CD8-positive, alpha-beta memory T cell (primary cell): ENCODE measurements around the gene MX2. TPM values are rescaled to one million over a fixed set of nuclear protein-coding genes. Genes with fewer than 3 reads are reported as not detected.

Experiments used
- CTCF ChIA-PET: fragments of 350-600 bp; sonication (Branson Sonifier 250); formaldehyde crosslinking; loops from one replicate; lab custom pipeline; 2021; ENCODE audit warnings: antibody characterized with exemption; lab: Charles Lee
- POLR2A ChIA-PET: fragments of 350-600 bp; sonication (Branson Sonifier 250); formaldehyde crosslinking; loops from one replicate; lab custom pipeline; 2021; ENCODE audit warnings: antibody characterized with exemption; lab: Charles Lee
- DNase-seq, 5 donors: peaks; one replicate each; pipeline versions ENCODE4 v3.0.0 to v3.0.0-alpha.2; 2020 to 2022; ENCODE audit warnings: mixed read lengths in 1 of 5
- H3K27ac ChIP-seq: one replicate; pipeline ENCODE4 v1.7.0; 2013; ENCODE audit warnings: low read depth, mild to moderate bottlenecking, low read length, moderate library complexity
- H3K27me3 ChIP-seq: 2 replicates; pipeline ENCODE4 v1.7.0; 2013; ENCODE audit warnings: low read length, mild to moderate bottlenecking; ENCODE audit not compliant: insufficient read depth, poor library complexity, severe bottlenecking
- H3K36me3 ChIP-seq: 2 replicates; pipeline ENCODE4 v1.7.0; 2013; ENCODE audit warnings: mild to moderate bottlenecking, low read length, moderate library complexity; ENCODE audit not compliant: insufficient read depth
- H3K4me1 ChIP-seq: 2 replicates; pipeline ENCODE4 v1.7.0; 2013; ENCODE audit warnings: mild to moderate bottlenecking, low read length, moderate library complexity; ENCODE audit not compliant: insufficient read depth
- H3K4me3 ChIP-seq: 2 replicates; pipeline ENCODE4 v1.7.0; 2013; ENCODE audit warnings: mild to moderate bottlenecking, low read length
- H3K9me3 ChIP-seq: 2 replicates; pipeline ENCODE4 v1.7.0; 2013; ENCODE audit warnings: mild to moderate bottlenecking, low read length
- H3K27ac Mint-ChIP-seq, 8 donors: one replicate each; pipeline ENCODE4 v1.8.0; 2020 to 2021; ENCODE audit warnings: mixed read lengths in 8 of 8, mild to moderate bottlenecking in 6 of 8, inconsistent platforms in 3 of 8, moderate library complexity in 3 of 8
- H3K27me3 Mint-ChIP-seq, 2 donors: one replicate each; pipeline ENCODE4 v1.8.0; 2020 to 2021; ENCODE audit warnings: mixed read lengths in 2 of 2, mild to moderate bottlenecking in 1 of 2, moderate library complexity in 1 of 2
- H3K36me3 Mint-ChIP-seq, 3 donors: one replicate each; pipeline ENCODE4 v1.8.0; 2020 to 2021; ENCODE audit warnings: mixed read lengths in 3 of 3, inconsistent platforms in 1 of 3, mild to moderate bottlenecking in 1 of 3
- H3K4me1 Mint-ChIP-seq, 3 donors: one replicate each; pipeline ENCODE4 v1.8.0; 2020 to 2021; ENCODE audit warnings: mixed read lengths in 3 of 3, inconsistent platforms in 1 of 3, mild to moderate bottlenecking in 1 of 3
- H3K4me3 Mint-ChIP-seq, 7 donors: one replicate each; pipeline ENCODE4 v1.8.0; 2020 to 2021; ENCODE audit warnings: mixed read lengths in 7 of 7, mild to moderate bottlenecking in 6 of 7, moderate library complexity in 4 of 7, inconsistent platforms in 2 of 7
- H3K9me3 Mint-ChIP-seq, 5 donors: one replicate each; pipeline ENCODE4 v1.8.0; 2020 to 2022; ENCODE audit warnings: mixed read lengths in 5 of 5, mild to moderate bottlenecking in 3 of 5, moderate library complexity in 2 of 5, inconsistent platforms in 1 of 5
- polyA plus RNA-seq: library from polyadenylated mRNA; unstranded; fragments of 300-500 nt; fragmentation: Illumina TruSeq; gene quantifications from one replicate; pipeline ENCODE4 v1.2.3, GENCODE V29; 2021
- total RNA-seq, 2 experiments: library from RNA; stranded (reverse); gene quantifications; one replicate each; pipeline ENCODE4 v1.2.3, GENCODE V29; 2021

Gene MX2
- total and polyA plus RNA-seq, 3 experiments from 2014 or later = 13.2 to 37.2 (median 17.1) TPM

DNA sequence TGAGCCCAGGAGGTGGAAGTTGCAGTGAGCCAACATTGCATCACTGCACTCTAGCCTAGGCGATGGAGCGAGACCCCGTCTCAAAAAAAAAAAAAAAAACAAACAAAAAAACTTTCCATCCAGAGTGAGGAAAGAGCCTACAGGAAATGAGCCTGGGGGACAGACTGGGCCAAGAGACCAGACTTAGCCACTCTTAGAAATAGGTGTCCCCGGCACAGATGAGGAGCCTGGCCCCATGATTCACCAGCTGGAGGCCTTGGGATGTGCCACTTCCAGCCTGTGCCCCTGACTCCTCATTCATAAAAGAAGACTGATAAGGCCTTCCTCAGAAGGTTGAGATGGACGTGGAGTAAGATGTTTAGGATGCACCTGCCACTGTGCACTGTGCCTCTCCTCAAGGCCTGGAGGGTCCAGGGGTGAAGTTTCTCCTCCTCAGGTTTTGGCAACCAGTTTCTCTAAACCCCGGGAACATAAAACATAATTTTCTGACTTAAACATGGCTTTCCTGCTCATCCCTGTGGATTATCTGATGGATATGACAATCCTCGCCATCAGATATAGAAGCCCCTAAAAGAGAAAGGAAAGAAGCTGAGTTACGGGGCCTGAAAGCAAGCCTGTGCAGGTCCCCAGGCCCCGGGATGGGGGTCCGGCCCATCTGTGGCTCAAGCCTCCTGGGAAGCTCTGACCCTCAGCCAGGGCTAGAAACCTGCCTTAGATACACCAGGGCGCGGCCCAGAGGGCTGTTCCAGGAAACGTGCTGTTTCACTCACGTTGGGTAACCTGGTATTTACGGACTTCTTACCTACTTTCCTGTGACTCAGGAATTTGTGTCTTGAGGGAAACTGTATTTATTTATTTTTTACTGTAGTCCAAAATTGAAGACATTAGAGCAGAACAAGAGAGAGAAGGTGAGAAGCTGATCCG, 90.2 kb downstream of the MX2 start:
- CTCF ChIA-PET = interaction anchor here (1.3 to 8.9 kb wide), 3 partner anchors 8 to 169 kb away, joined by 3 to 92 read pairs (median 7); no protein-coding TSS in a partner anchor
- no peak for DNase-seq
- H3K4me3 ChIP-seq = no peak overlapping the region
- Mint-ChIP-seq H3K4me1 (no peaks in the 10 kb centered on the region), H3K27ac (peak overlapping the region in 4 of 8 donors; percentile 47 to 71 (median 52)), H3K4me3 (no peak overlapping the region), H3K9me3 (no peaks in the 10 kb centered on the region), H3K27me3 (no peaks in the 10 kb centered on the region), H3K36me3 (peaks cover 0 to 93% (median 23%) of the 10 kb centered on the region in 3 donors)
- no peaks in the 10 kb centered on the region for H3K9me3 ChIP-seq
- POLR2A ChIA-PET = no interaction called here
- no peaks in the 10 kb centered on the region for H3K27me3 ChIP-seq
- H3K27ac ChIP-seq = no peak overlapping the region
- no peaks in the 10 kb centered on the region for H3K4me1 ChIP-seq
- peaks cover 25% of the 10 kb centered on the region for H3K36me3 ChIP-seq

GRCh38 chr21:41453198-41453597, 91.4 kb downstream of the MX2 start:
- Mint-ChIP-seq H3K9me3 (no peaks in the 10 kb centered on the region), H3K4me3 (no peak overlapping the region), H3K4me1 (no peaks in the 10 kb centered on the region), H3K27ac (peak overlapping the region in 5 of 8 donors; percentile 29 to 77 (median 43)), H3K36me3 (peaks cover 0 to 93% (median 22%) of the 10 kb centered on the region in 3 donors), H3K27me3 (no peaks in the 10 kb centered on the region)
- CTCF ChIA-PET = interaction anchor here (8.9 kb wide), 1 partner anchor 170 kb away, joined by 92 read pairs; no protein-coding TSS in a partner anchor
- no peak for DNase-seq
- Histone ChIP-seq H3K36me3 (peaks cover 21% of the 10 kb centered on the region), H3K27me3 (no peaks in the 10 kb centered on the region), H3K27ac (no peak overlapping the region), H3K9me3 (no peaks in the 10 kb centered on the region), H3K4me1 (no peaks in the 10 kb centered on the region), H3K4me3 (no peak overlapping the region)
- POLR2A ChIA-PET = no interaction called here

- Histone ChIP-seq H3K36me3 (peaks cover 21% of the 10 kb centered on the region), H3K27ac (no peak overlapping the region), H3K27me3 (no peaks in the 10 kb centered on the region), H3K9me3 (no peaks in the 10 kb centered on the region), H3K4me1 (no peaks in the 10 kb centered on the region), H3K4me3 (no peak overlapping the region)
- H3K27me3 Mint-ChIP-seq = no peaks in the 10 kb centered on the region
- POLR2A ChIA-PET = no interaction called here
- peaks cover 0 to 93% (median 22%) of the 10 kb centered on the region in 3 donors for H3K36me3 Mint-ChIP-seq
- H3K4me3 Mint-ChIP-seq = no peak overlapping the region
- CTCF ChIA-PET = interaction anchor here (8.9 kb wide), 1 partner anchor 171 kb away, joined by 92 read pairs; no protein-coding TSS in a partner anchor
- peak overlapping the region in 5 of 8 donors; percentile 15 to 77 (median 43) for H3K27ac Mint-ChIP-seq
- DNase-seq = no peak
- no peaks in the 10 kb centered on the region for H3K4me1 Mint-ChIP-seq
- H3K9me3 Mint-ChIP-seq = no peaks in the 10 kb centered on the region
Measured at GRCh38 chr21:41453761-41454160, 91.9 kb downstream of the MX2 start.

DNA sequence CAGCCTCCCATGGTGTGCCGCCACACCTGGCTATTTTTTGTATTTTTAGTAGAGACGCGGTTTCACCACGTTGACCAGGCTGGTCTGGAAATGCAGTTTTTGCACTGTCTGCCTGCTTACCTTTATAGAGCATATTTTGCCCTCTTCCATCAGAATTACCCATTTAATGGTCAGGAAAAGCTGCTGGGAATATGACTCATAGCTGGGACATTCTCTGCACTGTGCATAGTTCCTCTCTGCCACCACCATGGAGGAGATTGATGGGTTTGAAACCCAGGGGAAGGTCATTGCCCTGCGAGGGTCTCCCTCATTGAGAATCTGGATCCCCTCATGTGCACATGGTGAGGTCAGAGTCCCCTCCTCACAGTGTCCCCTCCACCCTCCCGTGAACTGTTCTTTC, 96.3 kb downstream of the MX2 start:
- H3K4me3 Mint-ChIP-seq = no peak overlapping the region
- ChIA-PET CTCF (interaction anchor here (8.9 kb wide), 1 partner anchor 175 kb away, joined by 92 read pairs; no protein-coding TSS in a partner anchor), POLR2A (no interaction called here)
- H3K4me1 Mint-ChIP-seq = peaks cover 0 to 7% (median 0%) of the 10 kb centered on the region in 3 donors
- H3K27ac Mint-ChIP-seq = peak overlapping the region in 1 of 8 donors; percentile 8
- no peaks in the 10 kb centered on the region for H3K4me1 ChIP-seq
- no peaks in the 10 kb centered on the region for H3K27me3 ChIP-seq
- H3K9me3 Mint-ChIP-seq = peaks cover 0 to 3% (median 0%) of the 10 kb centered on the region in 5 donors
- H3K9me3 ChIP-seq = no peaks in the 10 kb centered on the region
- H3K4me3 ChIP-seq = no peak overlapping the region
- peaks cover 8% of the 10 kb centered on the region for H3K36me3 ChIP-seq
- H3K27me3 Mint-ChIP-seq = no peaks in the 10 kb centered on the region
- no peak for DNase-seq
- H3K27ac ChIP-seq = no peak overlapping the region
- peaks cover 0 to 67% (median 20%) of the 10 kb centered on the region in 3 donors for H3K36me3 Mint-ChIP-seq

DNA sequence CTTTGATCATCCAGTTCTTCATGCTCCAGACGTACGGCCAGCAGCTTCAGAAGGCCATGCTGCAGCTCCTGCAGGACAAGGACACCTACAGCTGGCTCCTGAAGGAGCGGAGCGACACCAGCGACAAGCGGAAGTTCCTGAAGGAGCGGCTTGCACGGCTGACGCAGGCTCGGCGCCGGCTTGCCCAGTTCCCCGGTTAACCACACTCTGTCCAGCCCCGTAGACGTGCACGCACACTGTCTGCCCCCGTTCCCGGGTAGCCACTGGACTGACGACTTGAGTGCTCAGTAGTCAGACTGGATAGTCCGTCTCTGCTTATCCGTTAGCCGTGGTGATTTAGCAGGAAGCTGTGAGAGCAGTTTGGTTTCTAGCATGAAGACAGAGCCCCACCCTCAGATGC, 96.7 kb downstream of the MX2 start:
- peaks cover 4% of the 10 kb centered on the region for H3K36me3 ChIP-seq
- Mint-ChIP-seq H3K27ac (peak overlapping the region in 1 of 8 donors; percentile 2), H3K4me1 (peaks cover 0 to 7% (median 0%) of the 10 kb centered on the region in 3 donors), H3K36me3 (peaks cover 0 to 62% (median 18%) of the 10 kb centered on the region in 3 donors), H3K4me3 (no peak overlapping the region), H3K9me3 (peaks cover 0 to 3% (median 0%) of the 10 kb centered on the region in 5 donors), H3K27me3 (no peaks in the 10 kb centered on the region)
- CTCF ChIA-PET = interaction anchor here (0.8 to 8.9 kb wide), 3 partner anchors 9 to 175 kb away, joined by 3 to 92 read pairs (median 4); no protein-coding TSS in a partner anchor
- no peak overlapping the region for H3K27ac ChIP-seq
- H3K4me3 ChIP-seq = no peak overlapping the region
- H3K4me1 ChIP-seq = no peaks in the 10 kb centered on the region
- POLR2A ChIA-PET = no interaction called here
- H3K9me3 ChIP-seq = no peaks in the 10 kb centered on the region
- DNase-seq = no peak
- H3K27me3 ChIP-seq = no peaks in the 10 kb centered on the region

Other genes with a start within 250 kb of the MX2 start
- gene BACE2, start 193.9 kb upstream of the MX2 start, total RNA-seq = 1 to 10 TPM in 1 of 2 experiments, under 1 TPM in 1; 0.44 to 1.1 TPM
- gene BACE2, start 193.9 kb upstream of the MX2 start, polyA plus RNA-seq = 0.58 TPM
- not detected for gene FAM3B, start 45.2 kb upstream of the MX2 start, total RNA-seq
- gene FAM3B, start 45.2 kb upstream of the MX2 start, polyA plus RNA-seq = not detected
- gene MX1, start 64.2 kb downstream of the MX2 start, total RNA-seq = 10 to 100 TPM; 10.5 to 10.6 TPM
- gene MX1, start 64.2 kb downstream of the MX2 start, polyA plus RNA-seq = 75.9 TPM
- gene TMPRSS2, start 146.1 kb downstream of the MX2 start, total RNA-seq = not detected
- not detected for gene TMPRSS2, start 146.1 kb downstream of the MX2 start, polyA plus RNA-seq